Right renal pelvis (tissue), 4 donors: ENCODE data around the gene ZNF780B. TPM values are rescaled to one million over a fixed set of nuclear protein-coding genes. Genes with fewer than 3 reads are reported as not detected.

Source experiments
- DNase-seq, 4 donors: peaks; one replicate each; pipeline ENCODE4 v3.0.0-alpha.2; 2013; ENCODE audit warnings: low read depth in 4 of 4, low spot score in 3 of 4, missing footprints in 1 of 4
- polyA plus RNA-seq, 4 donors: library from polyadenylated mRNA; unstranded; fragments of 120-200 nt; gene quantifications; one replicate each; pipeline ENCODE4 v1.2.1, GENCODE V29; 2013; ENCODE audit not compliant: insufficient read length in 4 of 4

Gene ZNF780B
- polyA plus RNA-seq, 4 donors: 18.8 to 29.1 (median 21.1) TPM

GRCh38 chr19:39983695-39984300 is 72.2 kb downstream of the ZNF780B start:
- no peak for DNase-seq

GRCh38 chr19:39982883-39983282 is 73.1 kb downstream of the ZNF780B start:
- no peak for DNase-seq

Other genes with a start within 250 kb of the ZNF780B start
- 10 to 100 TPM; 33.1 to 39.8 (median 36.8) TPM for gene DYRK1B, start 222.1 kb downstream of the ZNF780B start, polyA plus RNA-seq
- 100 to 1,000 TPM; 308 to 340 (median 323) TPM for gene FBL, start 209.9 kb downstream of the ZNF780B start, polyA plus RNA-seq
- gene FCGBP, start 121.6 kb downstream of the ZNF780B start, polyA plus RNA-seq: 1 to 10 TPM; 5.6 to 9.5 (median 7.6) TPM
- gene PSMC4, start 85.1 kb downstream of the ZNF780B start, polyA plus RNA-seq: 100 to 1,000 TPM in 1 of 4 donors, 10 to 100 TPM in 3; 86.6 to 105 (median 92.7) TPM
- gene ZNF546, start 59.2 kb downstream of the ZNF780B start, polyA plus RNA-seq: 1 to 10 TPM; 4.4 to 6.4 (median 5.6) TPM
- gene ZNF780A, start 34.7 kb upstream of the ZNF780B start, polyA plus RNA-seq: 10 to 100 TPM; 16.9 to 22.8 (median 19.8) TPM
- 10 to 100 TPM; 12.7 to 17.8 (median 13.7) TPM for gene MAP3K10, start 135.2 kb upstream of the ZNF780B start, polyA plus RNA-seq
- gene TTC9B, start 162.2 kb upstream of the ZNF780B start, polyA plus RNA-seq: under 1 TPM in 3 of 4 donors, not detected in 1; 0.10 to 0.19 (median 0.17) TPM
- gene CCNP, start 170.5 kb upstream of the ZNF780B start, polyA plus RNA-seq: 1 to 10 TPM in 3 of 4 donors, under 1 TPM in 1; 0.55 to 1.8 (median 1.3) TPM
- gene AKT2, start 229.1 kb upstream of the ZNF780B start, polyA plus RNA-seq: 100 to 1,000 TPM; 148 to 179 (median 157) TPM